GM19328 (cell line): ENCODE results near the gene ATP11A.

Experiments
- ATAC-seq: cut with Tn5 transposase; IDR thresholded peaks from one replicate; pipeline ENCODE4 v1.9.1; 2021; ENCODE audit warnings: mild to moderate bottlenecking, moderate library complexity; ENCODE audit not compliant: unreplicated experiment

The ATP11A gene

DNA sequence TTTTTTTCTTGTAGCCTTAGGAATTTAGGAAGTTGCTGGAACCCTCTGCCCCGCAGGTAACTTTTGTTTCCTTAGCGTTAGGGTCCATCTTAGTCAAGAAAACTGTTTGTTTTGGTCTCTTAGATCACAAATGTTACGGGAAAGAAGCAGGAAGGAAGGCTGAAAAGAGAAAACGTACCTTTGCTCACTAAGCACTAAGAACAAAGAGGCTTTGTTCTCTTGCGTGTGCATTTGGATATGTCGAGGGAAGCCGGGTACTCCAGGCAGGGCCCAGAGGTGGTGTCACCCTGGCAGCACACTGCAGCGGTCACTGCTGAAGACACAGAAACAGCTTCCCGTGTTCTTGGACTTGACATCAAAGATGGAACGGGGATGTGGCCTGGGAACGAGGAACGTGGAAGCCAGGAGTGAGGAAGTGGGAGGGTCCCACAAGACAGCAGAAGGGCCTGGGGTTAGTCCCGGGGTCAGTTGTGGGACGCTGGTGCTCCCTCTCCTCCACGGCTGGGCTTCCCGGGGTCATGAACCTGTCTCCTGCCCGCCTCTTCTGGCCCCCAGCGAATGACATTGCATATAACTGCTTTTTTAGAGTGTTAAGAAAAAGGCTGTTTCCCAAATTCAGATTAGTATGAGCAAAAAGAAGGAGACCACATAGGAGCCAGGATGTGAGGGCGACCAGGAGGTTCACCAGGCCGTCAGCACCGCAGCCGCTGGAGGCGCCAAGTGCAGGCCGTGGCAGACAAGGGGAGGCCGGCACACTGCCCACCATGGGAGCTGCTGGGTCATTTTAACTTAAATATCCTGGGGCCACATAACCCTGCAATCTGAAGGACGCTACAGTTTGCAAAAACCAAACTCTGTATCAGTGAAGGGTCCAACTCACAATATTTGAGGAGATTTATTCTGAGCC, 31.6 kb downstream of the ATP11A start:
- ATAC-seq, result no peak

DNA sequence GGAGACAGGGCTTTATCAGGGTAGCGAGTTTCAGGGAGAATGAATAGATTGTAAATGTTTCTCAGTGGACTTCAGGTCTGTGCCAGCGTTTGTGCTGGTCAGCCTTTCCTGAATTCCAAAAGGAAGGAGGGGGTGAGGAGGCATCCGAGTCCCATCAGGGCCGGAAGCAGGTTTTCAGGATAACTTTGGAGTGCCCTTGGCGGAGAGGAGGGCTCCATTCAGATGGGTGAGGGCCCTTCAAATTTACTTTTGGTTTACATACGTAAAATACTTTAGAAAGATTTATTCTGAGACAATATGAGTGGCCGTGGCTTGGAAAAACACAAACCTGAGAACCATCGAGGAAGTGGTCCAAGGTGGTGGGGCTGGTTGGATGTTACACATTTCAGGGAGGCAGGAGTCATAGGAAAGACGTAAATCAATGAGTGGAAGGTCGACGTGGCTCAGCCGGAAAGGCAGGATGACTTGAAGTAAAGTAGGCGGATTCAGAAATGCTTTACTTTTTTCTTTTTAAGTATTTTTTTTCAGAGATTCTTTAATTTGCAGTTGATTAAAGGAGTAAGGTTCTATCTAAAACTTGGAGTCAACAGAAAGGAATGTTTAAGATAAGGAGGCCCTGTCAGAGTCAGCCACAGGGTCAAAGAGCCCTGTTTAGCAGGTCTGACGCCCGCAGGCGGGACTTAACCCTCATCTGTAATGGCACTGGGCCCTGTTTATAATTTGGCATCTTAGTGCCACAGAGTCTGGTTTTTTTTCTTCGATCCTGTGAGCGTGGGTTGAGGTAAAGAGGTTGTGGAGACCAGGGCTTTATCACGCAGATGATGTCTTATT, 32.8 kb downstream of the ATP11A start:
- ATAC-seq, result no peak

DNA sequence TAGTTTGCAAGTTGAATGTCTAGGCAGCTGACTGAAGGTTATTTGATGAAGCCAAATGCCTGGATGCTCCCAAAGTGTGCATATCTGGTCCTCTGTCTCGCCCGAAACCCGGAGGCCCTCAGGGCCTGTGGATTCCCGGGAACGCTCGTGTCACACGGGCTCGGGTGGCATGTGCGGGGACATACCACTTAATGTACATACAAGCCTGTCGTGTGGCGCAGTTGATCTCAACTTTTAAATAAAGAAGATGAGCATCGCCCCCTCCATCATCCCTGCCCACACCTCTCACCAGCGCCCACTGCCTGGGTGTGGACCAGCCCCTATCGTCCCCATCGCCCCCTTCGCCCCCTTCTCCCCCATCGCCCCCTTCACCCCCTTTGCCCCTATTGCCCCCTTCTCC, 33.9 kb downstream of the ATP11A start:
- no peak for ATAC-seq

DNA sequence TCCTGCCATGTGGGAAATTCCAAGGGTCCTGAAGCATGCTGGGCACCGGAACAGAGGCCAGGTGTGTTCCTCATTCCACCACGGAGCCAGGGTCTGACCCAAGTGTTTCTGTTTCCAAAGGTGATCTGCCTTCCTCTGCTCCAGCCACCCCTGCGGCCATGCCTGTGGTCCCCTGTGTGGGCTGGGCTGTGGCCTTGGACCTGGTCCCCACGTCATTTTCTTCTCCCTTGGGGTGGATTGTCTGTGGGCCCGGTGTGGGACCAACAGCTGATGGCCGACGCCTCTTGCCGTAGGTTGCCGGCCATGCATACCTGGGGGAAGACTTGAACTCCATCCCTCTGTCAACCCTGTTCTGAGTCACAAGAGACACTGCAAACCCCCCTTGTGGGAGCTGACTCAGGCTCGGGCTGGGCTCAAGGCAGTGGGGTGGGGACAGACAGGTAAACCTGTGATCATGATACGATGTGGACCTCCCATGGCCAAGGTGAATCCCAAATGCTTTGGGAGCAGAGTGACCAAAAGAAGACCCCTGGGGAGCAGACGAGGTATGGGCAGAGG, 35.0 kb downstream of the ATP11A start:
- ATAC-seq, result no peak

DNA sequence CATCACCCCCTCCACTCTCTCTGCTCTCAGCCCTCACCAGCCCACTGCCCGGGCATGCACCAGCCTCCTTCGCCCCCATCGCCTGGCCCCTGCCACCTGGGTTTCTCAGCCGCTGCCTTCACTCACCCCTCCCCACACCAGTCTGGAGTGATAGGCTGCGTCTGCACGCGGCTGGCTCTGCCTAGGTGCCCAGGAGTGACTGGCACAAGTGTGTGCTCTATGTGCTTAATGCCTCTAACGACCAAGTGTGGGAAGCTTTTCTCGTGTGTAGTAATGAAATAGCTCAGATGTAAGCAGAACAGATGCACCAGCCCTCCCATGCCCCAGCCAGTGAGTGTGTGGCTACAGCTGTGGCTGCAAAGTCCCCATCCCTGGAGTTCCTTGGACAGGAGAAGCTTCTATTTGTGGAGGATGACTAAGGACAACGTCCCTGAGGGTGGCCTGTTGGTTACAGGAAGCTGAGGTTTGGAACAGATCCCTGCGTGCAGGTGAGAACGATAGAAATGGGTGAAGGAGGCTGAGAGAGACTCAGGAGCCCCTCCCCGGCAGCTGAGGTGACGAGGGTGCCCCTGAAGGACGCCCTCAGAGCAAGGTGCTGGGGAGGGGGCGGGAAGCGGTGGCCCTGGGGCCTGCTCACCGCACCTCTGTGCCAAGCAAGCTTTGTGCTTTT, 35.6 kb downstream of the ATP11A start:
- no peak for ATAC-seq

DNA sequence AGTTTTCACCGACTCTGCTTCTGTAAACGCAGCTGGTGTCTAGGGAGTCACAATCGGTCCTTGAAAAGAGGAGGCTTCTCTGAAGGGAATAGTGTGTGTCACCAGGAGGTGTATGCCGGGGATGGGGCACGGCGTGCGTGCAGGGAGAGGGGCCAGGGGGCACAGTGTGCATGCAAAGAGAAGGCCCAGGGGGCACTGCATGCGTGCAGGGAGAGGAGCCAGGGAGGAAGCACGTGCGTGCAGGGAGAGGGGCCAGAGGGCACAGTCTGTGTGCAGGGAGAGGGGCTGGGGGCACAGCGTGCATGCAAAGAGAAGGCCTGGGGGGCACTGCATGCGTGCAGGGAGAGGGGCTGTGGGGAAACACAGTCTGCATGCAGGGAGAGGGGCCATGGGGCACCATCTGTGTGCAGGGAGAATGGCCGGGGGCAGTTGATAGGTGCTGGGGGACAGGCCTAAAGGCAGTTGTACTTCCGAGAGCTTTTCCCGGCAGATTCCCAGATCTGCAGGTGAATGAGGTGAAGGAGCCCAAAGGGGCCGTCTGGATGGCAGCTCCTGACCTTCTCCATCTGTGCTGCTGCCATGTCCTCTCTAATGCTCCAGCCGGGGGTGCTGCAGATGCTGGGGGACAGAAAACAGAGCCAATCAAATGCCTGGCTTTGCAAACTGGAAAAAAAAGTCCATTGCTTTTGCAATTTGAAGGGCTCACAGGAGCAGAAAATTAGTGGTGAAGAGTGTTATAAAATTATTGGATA, 36.4 kb downstream of the ATP11A start:
- no peak for ATAC-seq

DNA sequence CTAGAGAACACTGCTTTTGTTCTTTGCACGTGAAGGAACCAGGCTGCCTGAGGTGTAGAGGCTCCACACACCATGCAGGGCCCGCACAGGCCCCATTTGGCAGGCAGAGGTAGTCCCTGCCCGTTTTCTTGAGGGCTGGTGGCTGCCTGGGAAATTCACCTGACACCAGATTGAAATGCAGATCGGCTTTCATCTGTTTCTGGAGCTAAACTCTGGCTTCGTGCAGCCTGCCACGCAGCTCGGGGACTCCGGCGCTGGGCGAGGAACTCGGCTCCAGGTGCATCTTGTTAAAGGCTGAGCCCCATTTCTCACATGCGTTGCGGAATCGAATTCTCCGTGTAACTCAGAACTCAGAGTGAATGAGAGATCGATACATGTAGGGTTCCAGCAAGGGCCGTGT, 37.7 kb downstream of the ATP11A start:
- ATAC-seq, result no peak

DNA sequence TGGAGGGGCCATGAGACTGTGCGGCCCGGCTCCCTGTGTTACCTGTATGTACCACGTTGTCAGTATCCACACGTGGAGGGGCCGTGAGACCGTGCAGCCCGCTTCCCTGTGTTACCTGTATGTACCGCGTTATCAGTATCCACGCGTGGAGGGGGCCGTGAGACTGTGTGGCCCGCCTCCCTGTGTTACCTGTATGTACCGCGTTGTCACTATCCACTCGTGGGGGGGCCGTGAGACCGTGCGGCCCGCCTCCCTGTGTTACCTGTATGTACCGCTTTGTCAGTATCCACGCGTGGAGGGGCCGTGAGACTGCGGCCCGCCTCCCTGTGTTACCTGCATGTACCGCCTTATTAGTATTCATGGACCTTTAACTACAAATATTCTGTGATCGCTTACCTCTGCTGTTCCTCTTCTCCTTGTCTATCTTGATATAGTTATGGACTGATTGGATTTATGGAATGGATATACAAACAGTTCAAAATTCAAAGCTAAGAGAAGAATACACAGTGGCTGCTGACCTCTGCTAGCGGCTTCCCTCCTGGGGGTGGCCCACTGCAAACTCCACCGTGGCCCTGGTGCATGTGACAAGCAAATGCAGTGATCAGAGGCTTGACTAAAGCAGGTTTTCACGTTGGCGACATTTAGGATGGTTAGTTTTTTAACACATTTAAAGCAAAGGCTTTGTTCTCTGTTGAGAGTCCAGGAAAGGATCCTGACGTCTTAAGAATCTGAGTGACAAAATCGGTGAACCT, 38.7 kb downstream of the ATP11A start:
- ATAC-seq, result no peak

DNA sequence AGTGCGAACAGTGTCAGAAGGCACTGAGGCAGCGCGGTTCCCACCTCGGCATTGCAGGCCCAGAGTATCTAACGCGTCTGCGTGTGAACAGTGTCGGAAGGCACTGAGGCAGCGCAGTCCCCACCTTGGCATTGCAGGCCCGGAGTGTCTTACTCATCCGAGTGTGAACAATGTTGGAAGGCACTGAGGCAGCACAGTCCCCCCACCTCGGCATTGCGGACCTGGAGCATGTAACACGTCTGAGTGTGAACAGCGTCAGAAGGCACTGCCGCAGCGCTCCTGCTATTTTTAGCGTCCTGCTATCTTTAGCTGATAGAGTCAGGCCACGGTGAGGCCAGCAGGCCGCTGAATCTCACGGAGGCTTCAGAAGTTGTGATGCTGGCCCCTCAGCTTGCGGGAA, 39.6 kb downstream of the ATP11A start:
- ATAC-seq, result no peak

DNA sequence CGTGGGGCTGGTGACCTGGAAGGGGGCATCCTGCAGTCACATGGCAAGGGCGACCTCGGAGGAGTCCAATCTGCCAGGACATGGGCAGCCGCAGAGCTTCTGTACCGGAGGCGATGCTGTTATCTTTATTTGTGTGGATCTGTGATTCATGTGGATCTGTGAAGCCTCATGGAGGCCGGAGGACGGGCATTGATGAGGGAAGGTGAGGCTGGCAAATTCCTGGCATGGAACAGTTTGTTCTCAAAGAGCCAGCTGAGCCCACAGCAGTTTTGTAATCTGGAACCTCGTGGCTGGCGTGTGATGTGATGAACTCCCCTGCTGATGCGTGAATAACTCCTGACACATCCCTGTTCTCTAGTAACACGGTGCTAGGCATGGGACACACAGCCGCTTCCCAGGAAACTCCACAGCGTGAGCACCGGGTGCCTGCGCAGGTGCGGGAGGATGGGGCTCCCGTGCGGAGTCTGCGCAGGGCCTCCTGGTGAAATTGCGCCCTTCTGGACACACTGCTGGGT, 40.4 kb downstream of the ATP11A start:
- no peak for ATAC-seq

DNA sequence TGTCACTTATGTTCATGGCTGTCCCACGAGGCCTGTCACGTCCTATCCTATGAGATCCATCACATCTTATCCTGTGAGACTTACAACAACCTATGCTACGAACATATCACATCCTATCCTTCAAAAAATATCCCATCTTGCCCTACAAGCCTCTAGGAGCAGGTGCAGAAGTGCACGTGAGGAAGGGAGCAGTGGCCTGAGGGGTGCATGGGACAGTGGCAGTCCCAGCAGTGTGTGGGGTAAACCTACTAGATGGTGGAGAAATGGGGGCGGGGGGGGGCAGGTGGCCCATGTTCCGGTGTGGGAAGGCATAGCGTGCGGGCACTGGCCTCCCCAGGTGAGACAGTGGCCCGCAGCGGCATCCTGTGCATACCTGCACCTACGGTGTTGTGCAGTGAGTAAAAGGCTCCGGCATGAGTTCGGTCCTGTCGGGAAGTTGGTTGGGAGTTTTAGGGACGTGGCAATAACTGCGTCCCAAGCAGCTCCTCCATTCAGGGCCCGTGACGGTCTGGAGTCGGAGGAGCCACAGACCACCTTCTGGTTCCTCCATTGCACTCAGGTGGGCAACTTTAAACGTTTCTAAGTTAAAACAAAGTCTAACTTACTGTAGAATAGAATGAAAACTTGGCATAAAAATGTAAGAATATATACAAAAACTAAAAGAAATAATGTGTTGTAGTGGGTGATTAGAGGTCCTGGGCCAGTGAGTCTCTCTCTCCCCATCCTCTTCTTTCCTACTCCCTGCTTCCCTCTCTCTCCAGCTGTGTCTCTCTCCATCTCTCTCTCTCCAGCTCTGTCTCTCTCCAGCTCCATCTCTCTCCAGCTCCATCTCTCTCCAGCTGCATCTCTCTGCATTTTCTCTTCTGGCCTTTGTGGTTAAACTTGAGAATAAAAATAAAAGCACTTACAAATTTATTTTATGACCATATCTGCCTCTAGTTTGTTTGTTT, 42.1 kb downstream of the ATP11A start:
- ATAC-seq, result no peak

DNA sequence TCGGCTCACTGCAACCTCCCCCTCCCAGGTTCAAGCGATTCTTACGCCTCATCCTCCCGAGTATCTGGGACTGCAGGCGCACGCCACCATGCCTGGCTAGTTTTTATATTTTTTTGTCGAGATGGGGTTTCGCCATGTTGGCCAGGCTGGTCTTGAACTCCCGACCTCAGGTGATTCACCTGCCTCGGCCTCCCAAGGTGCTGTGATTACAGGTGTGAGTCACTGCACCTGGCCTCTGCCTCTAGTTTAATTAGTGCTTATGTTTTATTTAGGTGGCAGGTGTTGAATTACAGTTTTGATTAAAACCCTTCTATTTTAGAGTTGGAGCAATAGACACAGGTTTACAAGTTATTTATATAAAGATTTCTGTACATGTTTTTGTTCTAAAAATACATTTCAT, 42.8 kb downstream of the ATP11A start:
- ATAC-seq, result no peak

DNA sequence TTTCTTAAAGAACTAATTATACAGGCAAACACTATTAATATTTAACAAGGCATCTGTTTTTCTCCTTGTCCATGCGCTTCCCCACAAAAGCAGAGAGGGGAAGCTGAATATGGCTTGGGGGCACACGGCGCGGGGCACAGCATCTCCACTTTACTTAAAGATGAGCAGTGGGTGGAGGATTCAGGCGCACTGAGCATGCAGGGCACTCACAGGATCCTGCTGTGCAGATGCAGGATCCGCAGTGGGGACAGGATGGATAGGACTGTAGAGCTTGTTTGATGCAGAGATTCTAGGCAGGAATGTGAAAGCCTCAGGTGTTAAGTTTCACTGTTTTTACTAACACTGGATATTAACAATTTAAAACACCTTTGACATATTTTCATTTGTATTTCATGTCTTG, 43.3 kb downstream of the ATP11A start:
- no peak for ATAC-seq

DNA sequence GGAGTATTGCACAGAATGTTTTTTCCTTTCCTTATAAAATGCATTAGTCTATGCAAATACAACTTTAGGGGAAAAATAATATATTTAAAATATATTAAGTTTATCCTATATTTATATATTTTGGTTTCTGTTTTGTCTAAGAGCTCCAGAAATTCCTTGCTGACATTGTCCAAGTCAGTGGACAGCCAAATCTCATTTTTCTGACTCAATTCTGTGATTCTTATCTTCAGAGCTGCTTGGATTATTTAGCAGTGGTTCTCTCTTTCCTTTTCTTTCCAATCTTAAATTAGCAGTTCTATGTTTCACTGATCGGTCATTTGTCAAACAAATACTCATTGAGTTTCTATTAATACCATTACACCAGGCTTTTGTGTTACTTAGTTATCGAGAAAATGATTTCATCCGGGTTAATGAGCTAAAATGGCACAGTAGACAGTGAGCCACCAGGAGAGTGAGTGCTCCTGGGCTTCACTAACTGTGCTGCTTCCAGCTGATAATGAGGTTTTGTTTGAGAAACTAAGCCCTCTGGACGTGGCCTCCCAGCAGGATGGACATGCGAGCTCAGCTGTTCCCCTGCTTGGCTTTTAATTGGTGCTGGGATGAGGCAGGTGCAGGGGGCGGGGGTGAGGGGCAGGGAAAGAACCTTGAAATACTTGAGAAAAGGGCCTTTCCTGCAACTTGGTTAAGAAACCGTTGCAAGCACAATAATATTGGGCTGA, 44.0 kb downstream of the ATP11A start:
- ATAC-seq, result no peak

DNA sequence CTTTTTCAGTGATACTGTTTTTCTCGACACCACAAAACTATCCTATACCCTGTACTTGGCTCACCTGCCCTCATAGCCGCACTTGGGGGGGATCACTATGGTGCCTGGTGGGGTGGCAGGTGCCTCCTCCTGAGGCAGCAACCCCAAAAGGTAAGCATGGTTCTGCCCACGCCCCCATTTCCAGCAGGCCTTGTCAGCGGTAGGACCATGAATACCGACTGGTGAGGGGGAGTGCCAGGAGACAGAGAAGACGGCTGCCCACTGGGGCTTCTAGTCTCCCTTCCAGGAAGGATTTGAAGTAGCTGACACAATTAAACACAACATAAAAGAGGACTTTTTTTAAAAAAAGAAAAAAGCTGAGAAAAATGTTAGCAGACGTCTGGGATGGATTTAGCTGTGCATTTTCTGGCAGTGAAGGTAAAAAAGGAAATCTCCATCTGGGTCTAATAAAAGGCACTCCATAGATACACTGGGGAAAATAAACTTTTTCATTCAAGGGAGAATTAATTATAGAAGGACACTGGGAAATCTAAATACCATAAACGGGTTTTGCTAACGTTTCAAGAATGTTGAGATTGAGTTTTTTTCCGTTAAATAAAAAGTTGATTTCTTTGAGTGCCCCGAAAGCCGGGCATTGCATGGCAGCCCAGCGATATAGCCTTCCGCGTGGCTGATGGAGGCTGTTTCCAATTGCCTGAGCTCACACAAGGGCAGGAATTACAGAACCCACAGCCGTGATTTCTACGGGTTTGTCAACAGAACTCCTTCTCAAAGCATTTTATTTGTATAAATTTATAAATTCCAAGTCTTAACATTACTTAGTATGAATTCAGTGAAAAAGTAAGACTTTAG, 45.1 kb downstream of the ATP11A start:
- ATAC-seq, result no peak

DNA sequence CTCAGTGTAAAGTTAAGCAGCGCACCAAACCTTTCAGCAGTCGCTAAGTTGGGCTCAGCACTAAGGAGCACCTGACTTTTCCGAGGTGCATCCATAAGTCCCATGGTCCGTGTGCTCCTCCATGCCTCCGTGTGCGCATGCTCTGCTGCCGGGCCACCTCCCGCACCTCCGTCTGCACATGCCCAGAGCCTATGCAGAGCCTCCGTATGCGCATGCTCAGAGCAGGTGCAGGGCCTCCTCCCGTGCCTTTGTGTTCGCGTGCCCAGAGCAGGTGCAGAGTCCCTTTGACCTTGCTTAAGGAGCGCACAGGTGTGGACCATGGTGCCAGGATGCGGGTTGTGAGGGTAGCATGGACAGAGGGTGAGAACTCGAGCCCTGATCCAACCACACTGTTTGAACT, 46.0 kb downstream of the ATP11A start:
- no peak for ATAC-seq

DNA sequence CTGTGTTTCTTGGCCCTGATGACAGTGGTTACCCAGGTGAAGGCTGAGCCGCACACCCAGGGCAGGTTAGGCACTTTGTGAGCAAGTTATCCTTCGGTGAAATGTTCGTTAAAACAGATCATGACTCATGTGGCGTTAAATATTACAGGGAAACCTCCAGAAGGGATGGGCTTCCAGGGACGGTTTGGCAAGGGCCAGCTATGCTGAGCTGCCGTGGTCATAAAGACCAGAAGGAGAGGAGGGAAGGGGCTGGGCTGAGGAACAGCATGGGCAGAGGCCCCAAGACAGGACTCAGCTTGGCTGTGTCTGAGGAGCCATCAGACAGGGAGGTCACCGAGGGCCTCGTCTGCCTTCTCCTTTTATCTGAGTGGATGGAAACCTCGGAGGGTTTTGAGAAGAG, 47.5 kb downstream of the ATP11A start:
- no peak for ATAC-seq
